ENCODE measurements around the gene AVPR2. TPM values are rescaled to one million over a fixed set of nuclear protein-coding genes. Genes with fewer than 3 reads are reported as not detected.

The AVPR2 gene
- total RNA-seq, 1 donor from 2014 or later, result not detected

DNA sequence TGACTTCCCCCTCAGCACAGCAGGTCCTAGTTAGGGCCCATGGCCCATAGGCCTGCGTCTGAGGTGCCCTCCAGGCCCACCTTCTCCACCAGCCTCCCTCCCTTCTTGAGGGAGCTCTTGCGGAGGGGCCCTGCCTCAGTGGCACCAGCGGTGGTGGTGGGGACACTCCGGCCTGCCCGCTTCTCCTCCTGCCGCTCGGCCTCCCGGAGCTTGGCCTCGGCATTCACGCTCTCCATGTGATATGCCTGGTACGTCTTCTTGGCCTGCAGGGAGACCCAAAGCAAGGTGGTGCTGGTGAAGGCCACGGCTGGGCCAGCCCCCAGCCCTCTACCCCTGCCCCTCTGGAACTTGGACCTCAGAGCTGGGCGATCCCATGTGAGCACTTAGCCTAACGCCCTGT, 16.1 kb downstream of the AVPR2 start:
- no peak overlapping the region for H3K27ac Mint-ChIP-seq
- TF ChIP-seq EZH2phosphoT487 (IDR thresholded peaks at IDR 0.05), result no peak
- TF ChIP-seq CTCF (IDR thresholded peaks at IDR 0.05), result no peak
- no peak for TF ChIP-seq EZH2 (IDR thresholded peaks at IDR 0.05)
- Histone ChIP-seq H3K79me2 (ENCODE audit: low read depth) (no peaks in the 10 kb centered on the region), H4K20me1 (ENCODE audit: low read depth) (no peaks in the 10 kb centered on the region), H3K36me3 (no peaks in the 10 kb centered on the region), H3K4me3 (no peak overlapping the region), H3K9me3 (ENCODE audit: low read depth) (no peaks in the 10 kb centered on the region), H2AFZ (replicated peaks) (no peak overlapping the region), H3K27me3 (peaks cover 7% of the 10 kb centered on the region), H3K4me1 (no peaks in the 10 kb centered on the region), H3K27ac (no peak overlapping the region), H3F3A (ENCODE audit: low read depth) (no peaks in the 10 kb centered on the region), H3K9ac (no peak overlapping the region), H3K4me2 (no peak overlapping the region)
- no peaks in the 10 kb centered on the region for H3K27me3 Mint-ChIP-seq (ENCODE audit: insufficient read depth, low read depth)
- peaks cover 15% of the 10 kb centered on the region for H3K4me1 Mint-ChIP-seq
- no peak for DNase-seq (ENCODE audit: low spot score)
- peaks cover 27% of the 10 kb centered on the region for H3K9me3 Mint-ChIP-seq
- H3K4me3 Mint-ChIP-seq, result no peak overlapping the region
- H3K36me3 Mint-ChIP-seq, result no peaks in the 10 kb centered on the region

DNA sequence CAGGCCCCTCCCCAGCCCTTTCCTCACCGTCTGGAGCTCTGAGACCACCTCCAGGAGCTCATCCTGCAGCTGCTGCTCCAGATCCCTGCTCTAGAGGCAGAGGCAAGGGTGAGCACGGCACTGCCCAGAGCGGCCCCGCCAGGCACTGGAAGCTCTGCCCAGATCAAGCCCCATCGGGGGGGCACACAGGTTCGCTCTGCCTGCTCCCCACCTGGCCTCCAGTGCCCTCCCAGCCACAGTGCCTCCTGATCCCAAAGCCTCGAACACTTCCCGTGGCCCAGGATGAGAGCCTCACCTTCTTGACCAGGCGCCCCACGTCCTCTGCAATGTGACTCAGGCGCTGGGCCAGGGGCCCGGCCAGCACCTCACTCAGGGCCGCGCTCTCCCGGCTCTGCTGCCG, 16.6 kb downstream of the AVPR2 start:
- Histone ChIP-seq H3K4me2 (no peak overlapping the region), H3K27me3 (peaks cover 10% of the 10 kb centered on the region), H4K20me1 (ENCODE audit: low read depth) (no peaks in the 10 kb centered on the region), H3K27ac (no peak overlapping the region), H3K79me2 (ENCODE audit: low read depth) (no peaks in the 10 kb centered on the region), H3K9me3 (ENCODE audit: low read depth) (no peaks in the 10 kb centered on the region), H3K9ac (no peak overlapping the region), H3K4me1 (no peaks in the 10 kb centered on the region), H2AFZ (replicated peaks) (no peak overlapping the region), H3K36me3 (no peaks in the 10 kb centered on the region), H3F3A (ENCODE audit: low read depth) (no peaks in the 10 kb centered on the region), H3K4me3 (no peak overlapping the region)
- Mint-ChIP-seq H3K27me3 (ENCODE audit: insufficient read depth, low read depth) (peaks cover 3% of the 10 kb centered on the region), H3K4me3 (no peak overlapping the region), H3K9me3 (peaks cover 26% of the 10 kb centered on the region), H3K36me3 (no peaks in the 10 kb centered on the region), H3K4me1 (peaks cover 17% of the 10 kb centered on the region), H3K27ac (no peak overlapping the region)
- DNase-seq (ENCODE audit: low spot score), result no peak
- TF ChIP-seq EZH2phosphoT487 (IDR thresholded peaks at IDR 0.05) (no peak), EZH2 (IDR thresholded peaks at IDR 0.05) (no peak), CTCF (IDR thresholded peaks at IDR 0.05) (no peak)

- Mint-ChIP-seq H3K36me3 (no peaks in the 10 kb centered on the region), H3K4me1 (peaks cover 17% of the 10 kb centered on the region), H3K27ac (no peak overlapping the region), H3K9me3 (peaks cover 23% of the 10 kb centered on the region), H3K27me3 (ENCODE audit: insufficient read depth, low read depth) (peaks cover 3% of the 10 kb centered on the region), H3K4me3 (no peak overlapping the region)
- no peak overlapping the region for H3K4me2 ChIP-seq
- H3K79me2 ChIP-seq (ENCODE audit: low read depth), result no peaks in the 10 kb centered on the region
- H3K9me3 ChIP-seq (ENCODE audit: low read depth), result no peaks in the 10 kb centered on the region
- no peak for DNase-seq (ENCODE audit: low spot score)
- H3K27ac ChIP-seq, result no peak overlapping the region
- H3K27me3 ChIP-seq, result peaks cover 10% of the 10 kb centered on the region
- no peaks in the 10 kb centered on the region for H3K36me3 ChIP-seq
- H3K4me3 ChIP-seq, result no peak overlapping the region
- H3K4me1 ChIP-seq, result peaks cover 6% of the 10 kb centered on the region
- no peak overlapping the region for H3K9ac ChIP-seq
- H4K20me1 ChIP-seq (ENCODE audit: low read depth), result no peaks in the 10 kb centered on the region
- no peak overlapping the region for H2AFZ ChIP-seq (replicated peaks)
- H3F3A ChIP-seq (ENCODE audit: low read depth), result peaks cover 5% of the 10 kb centered on the region
- TF ChIP-seq EZH2phosphoT487 (IDR thresholded peaks at IDR 0.05) (no peak), CTCF (IDR thresholded peaks at IDR 0.05) (no peak), EZH2 (IDR thresholded peaks at IDR 0.05) (no peak)
Measured at GRCh38 chrX:153921511-153922446, 17.3 kb downstream of the AVPR2 start.

Data from neural progenitor cell (in vitro differentiated cells).